GM18520 (cell line): ENCODE measurements around the gene NBEA.

ENCODE experiments used
- ATAC-seq: cut with Tn5 transposase; IDR thresholded peaks from one replicate; pipeline ENCODE4 v1.9.1; 2021; ENCODE audit not compliant: unreplicated experiment

NBEA gene

GRCh38 chr13:35695448-35695770 is 753.3 kb downstream of the NBEA start:
- no peak for ATAC-seq

DNA sequence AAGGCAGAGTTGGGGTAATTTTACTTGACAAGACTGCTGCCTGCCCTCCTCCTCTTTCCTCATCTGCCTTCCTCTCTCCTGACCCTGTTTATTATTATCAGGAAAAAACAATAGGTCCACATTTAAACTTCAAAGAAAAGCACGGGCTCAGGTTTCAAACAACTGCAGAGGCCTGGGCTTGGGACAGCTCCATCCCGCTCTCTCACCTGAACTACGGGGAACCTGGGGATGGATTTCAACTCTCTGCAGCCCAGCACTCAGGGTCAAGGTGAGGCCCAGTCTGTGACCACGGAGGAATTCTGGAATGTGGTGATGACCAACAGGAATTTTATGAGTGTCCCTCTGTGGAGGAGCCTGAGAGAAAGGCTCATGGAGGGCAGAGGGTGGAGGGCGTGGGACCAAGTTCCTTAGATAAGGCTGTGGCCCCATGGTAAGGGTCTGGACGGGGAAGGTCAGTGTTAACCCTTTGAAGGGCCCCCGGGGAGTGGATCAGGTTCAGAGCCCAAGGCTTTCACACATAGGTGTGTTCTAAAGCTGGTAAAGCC is 755.2 kb downstream of the NBEA start:
- ATAC-seq, result no peak

DNA sequence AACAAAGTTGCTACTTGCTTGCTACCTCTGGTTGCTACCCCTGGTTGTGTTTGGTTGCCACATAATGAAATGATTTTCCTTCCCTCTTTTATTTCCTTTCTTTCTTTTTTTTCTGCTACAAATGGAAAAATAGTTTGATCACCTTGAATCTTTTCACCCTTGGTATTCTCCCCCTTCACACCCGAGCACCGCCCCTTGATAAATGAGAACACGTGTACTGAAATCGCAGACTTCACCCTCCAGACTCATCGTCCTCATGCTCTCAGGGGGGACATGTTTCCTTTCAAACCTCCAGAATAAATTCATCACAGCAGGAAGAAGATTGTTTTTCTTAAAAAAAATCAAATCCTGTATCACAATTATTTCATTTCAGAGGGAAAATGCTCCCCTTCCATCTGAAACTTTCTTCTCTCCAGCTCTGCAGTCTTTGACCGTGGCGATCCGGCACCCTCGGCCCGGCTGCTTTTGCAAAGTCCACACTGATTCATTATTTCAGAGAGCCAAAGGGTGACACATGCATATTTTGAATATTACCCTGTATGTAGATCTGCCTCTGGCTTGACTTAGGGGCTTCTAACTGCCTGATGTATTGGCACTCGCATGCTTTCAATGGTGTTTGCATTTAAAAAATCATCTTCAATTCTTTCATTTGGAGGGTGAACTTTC is 757.0 kb downstream of the NBEA start:
- no peak for ATAC-seq

- ATAC-seq, result no peak
Measured at GRCh38 chr13:35699825-35700510, 757.9 kb downstream of the NBEA start.

DNA sequence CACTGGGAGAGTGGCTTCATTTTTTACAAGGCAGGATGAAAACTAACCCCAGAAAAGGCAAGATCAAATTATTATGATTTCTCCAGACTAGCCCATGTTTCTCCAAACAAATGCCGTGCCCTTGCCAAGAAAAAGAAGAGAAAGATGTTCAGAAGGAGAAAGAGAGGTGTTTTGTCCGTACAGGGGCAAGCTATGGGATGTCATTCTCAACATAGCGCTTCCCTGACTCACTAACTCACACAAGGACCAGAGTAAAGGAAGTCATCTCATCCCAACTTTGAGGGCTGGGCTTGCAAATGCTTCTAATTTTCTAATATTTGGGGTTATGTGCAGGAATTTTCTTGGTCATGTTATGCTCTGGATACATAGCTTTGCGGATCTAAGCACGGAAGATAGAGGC is 758.6 kb downstream of the NBEA start:
- ATAC-seq, result no peak

GRCh38 chr13:35702316-35702715 is 760.2 kb downstream of the NBEA start:
- no peak for ATAC-seq

- ATAC-seq, result no peak
Measured at GRCh38 chr13:35703061-35703460, 761.0 kb downstream of the NBEA start.

- no peak for ATAC-seq
Measured at GRCh38 chr13:35704331-35704730, 762.3 kb downstream of the NBEA start.

DNA sequence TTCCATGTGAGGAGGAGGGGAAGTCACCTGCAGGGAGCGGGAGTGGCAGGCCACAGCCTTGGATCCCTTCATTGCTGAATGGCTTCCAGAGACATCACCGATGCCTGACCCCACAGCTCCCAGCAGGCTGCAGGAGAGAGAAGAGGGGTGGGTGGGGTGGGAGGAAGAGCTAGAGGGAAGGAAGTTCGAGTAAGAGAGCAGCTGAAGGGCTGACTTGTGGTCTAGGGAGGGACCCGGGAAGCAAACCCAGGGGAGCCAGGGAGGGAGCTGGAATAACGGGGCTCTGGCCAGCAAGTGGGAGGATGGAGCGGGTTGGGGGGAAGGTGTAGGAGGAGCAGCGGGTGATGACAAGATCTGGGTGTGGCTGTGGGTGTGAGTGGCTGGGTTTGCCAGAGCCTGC is 764.2 kb downstream of the NBEA start:
- ATAC-seq, result no peak

GRCh38 chr13:35706721-35707120 is 764.7 kb downstream of the NBEA start:
- ATAC-seq, result no peak

- ATAC-seq, result no peak
Measured at GRCh38 chr13:35711909-35712308, 769.8 kb downstream of the NBEA start.

GRCh38 chr13:35712907-35713761 is 771.1 kb downstream of the NBEA start:
- ATAC-seq, result no peak

DNA sequence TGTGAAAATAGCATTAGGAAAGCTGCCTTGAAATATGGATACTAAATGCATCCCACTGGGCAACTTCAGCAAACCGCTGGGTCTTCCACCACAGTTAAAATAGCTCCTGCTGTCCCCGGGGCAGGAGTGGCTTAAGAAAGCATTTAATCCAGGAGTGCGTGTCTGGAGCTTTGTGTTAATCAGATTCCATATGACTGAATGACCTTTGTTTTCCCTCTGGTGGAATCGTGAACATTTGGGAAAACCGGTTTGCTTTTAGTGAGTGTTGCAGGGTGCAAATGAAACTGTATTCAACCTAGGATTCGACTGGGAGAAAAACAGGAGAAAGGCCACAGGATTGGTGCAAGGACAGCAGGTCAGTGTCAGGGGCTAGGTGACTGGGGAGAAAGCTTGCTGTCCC is 772.1 kb downstream of the NBEA start:
- ATAC-seq, result no peak

- no peak for ATAC-seq
Measured at GRCh38 chr13:35714588-35715377, 772.7 kb downstream of the NBEA start.

- ATAC-seq, result peak; percentile 53
Measured at GRCh38 chr13:35716186-35716585, 774.1 kb downstream of the NBEA start.

GRCh38 chr13:35716729-35717128 is 774.7 kb downstream of the NBEA start:
- no peak for ATAC-seq

GRCh38 chr13:35718084-35718483 is 776.0 kb downstream of the NBEA start:
- ATAC-seq, result no peak

GRCh38 chr13:35720290-35720689 is 778.2 kb downstream of the NBEA start:
- ATAC-seq, result no peak

GRCh38 chr13:35720690-35721554 is 778.9 kb downstream of the NBEA start:
- ATAC-seq, result no peak
